Ovary (tissue), 9 donors: ENCODE results near the gene ACVR1. TPM values are rescaled to one million over a fixed set of nuclear protein-coding genes. Genes with fewer than 3 reads are reported as not detected.

Source experiments
- DNase-seq, 5 donors: peaks; one replicate each; pipeline ENCODE4 v3.0.0-alpha.2; 2019 to 2020
- H3K27ac ChIP-seq, 2 donors: fragments of 200-600 bp; one replicate each; pipeline versions ENCODE4 v1.5.1 to v1.8.0; 2019 to 2022
- H3K27me3 ChIP-seq: fragments of 200-600 bp; one replicate; pipeline ENCODE4 v1.8.0; 2022
- H3K36me3 ChIP-seq: fragments of 200-600 bp; sonication (generic); one replicate; pipeline ENCODE4 v1.5.1; 2019
- H3K4me1 ChIP-seq: one replicate; pipeline ENCODE4 v1.8.1; 2013; ENCODE audit warnings: mild to moderate bottlenecking, moderate library complexity; ENCODE audit not compliant: insufficient read depth
- H3K4me3 ChIP-seq: fragments of 200-600 bp; sonication (generic); one replicate; pipeline ENCODE4 v1.5.1; 2017
- H3K9me3 ChIP-seq, 2 donors: fragments of 200-600 bp in 1 of 2; sonication (generic) in 1 of 2; one replicate each; pipeline versions ENCODE4 v1.5.1 to v1.8.1; 2013 to 2019; ENCODE audit warnings: mild to moderate bottlenecking in 1 of 2, moderate library complexity in 1 of 2
- EP300 ChIP-seq: sonication (generic); formaldehyde crosslinking; IDR thresholded peaks from one replicate; pipeline ENCODE4 v1.6.1; 2017; ENCODE audit warnings: antibody characterized with exemption
- POLR2A ChIP-seq: fragments of 450-650 bp; IDR thresholded peaks from one replicate; pipeline ENCODE4 v1.6.1; 2017; ENCODE audit warnings: antibody characterized with exemption, mild to moderate bottlenecking, moderate library complexity
- WGBS, 3 donors: extraction: QIAGEN DNeasy Blood & Tissue Kit in 1 of 3; methylation state at CpG; one replicate each; pipeline versions ENCODE4 v1.1.5 to v1.1.7; 2013 to 2017; 5-methylcytosine and 5-hydroxymethylcytosine counted together
- intact Hi-C, 4 donors: fragments of 100-400 bp; cut with DNase I; formaldehyde crosslinking; loops; one replicate each; pipeline versions ENCODE4 v1.11.0 to v1.15.1; 2022 to 2023
- polyA plus RNA-seq, 2 donors: library from polyadenylated mRNA; stranded (reverse); fragments of 200-250 nt in 1 of 2; fragments of 350-450 nt in 1 of 2; fragmentation: Illumina TruSeq in 1 of 2; extraction: RNeasy Lipid Tissue Mini Kit (QIAGEN cat#74804) in 1 of 2; gene quantifications; one replicate each; pipeline ENCODE4 v1.2.3, GENCODE V29; 2013 to 2014
- total RNA-seq, 7 donors: library from RNA; depleted of rRNA in 2 of 7; stranded (reverse); fragments of >200 nt in 2 of 7; fragmentation: NEBNext Ultra II Directional in 3 of 7; extraction: Animal tissue kit (Norgen Biotek cat#: 25700) in 3 of 7; gene quantifications; one replicate each; pipeline versions ENCODE4 v1.1.0 to v1.2.4, GENCODE V29; 2016 to 2023
- TF ChIP-seq, protein P1 (sequence below), 3 donors: fragments of 450-650 bp in 2 of 3; fragments of 200-600 bp in 1 of 3; IDR thresholded peaks; one replicate each; pipeline versions ENCODE4 v1.5.1 to v1.8.0; 2016 to 2022; ENCODE audit warnings: antibody characterized with exemption in 3 of 3, mild to moderate bottlenecking in 1 of 3
- donor health status: DM: no; HTN: no; CAD: no; lungs with moderate emphysema.
- donor health status: DM: no; HTN: no; CAD: no.
- donor health status: Bipolar disorder and iron deficiency.
- donor health status: DM: yes; HTN: yes; CAD: no.
- donor health status: DM: no; HTN: no; CAD: no.
- donor health status: DM: yes; HTN: yes; CAD: no.

Gene ACVR1
- total and polyA plus RNA-seq, 9 donors = 23.4 to 51.2 (median 30.4) TPM

DNA sequence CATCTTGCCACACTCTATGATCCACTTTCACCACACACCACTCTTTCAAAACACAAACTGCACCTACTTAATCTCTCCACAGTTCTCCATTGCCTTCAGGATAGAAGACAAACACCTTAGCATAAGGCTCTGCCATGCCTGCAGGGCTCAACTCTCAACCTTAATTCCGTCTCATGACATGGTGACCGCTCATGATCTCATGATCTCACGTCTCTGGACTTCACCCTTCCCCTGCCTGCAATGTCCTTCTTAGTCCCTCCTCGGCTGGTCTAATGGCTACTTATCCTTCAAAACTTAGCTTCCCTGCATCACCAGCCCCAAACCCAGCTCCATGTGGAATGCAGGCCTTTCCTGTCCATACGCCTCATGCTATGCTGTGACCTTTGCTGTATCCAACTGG, 85.3 kb downstream of the ACVR1 start:
- TF ChIP-seq, protein P1, sequence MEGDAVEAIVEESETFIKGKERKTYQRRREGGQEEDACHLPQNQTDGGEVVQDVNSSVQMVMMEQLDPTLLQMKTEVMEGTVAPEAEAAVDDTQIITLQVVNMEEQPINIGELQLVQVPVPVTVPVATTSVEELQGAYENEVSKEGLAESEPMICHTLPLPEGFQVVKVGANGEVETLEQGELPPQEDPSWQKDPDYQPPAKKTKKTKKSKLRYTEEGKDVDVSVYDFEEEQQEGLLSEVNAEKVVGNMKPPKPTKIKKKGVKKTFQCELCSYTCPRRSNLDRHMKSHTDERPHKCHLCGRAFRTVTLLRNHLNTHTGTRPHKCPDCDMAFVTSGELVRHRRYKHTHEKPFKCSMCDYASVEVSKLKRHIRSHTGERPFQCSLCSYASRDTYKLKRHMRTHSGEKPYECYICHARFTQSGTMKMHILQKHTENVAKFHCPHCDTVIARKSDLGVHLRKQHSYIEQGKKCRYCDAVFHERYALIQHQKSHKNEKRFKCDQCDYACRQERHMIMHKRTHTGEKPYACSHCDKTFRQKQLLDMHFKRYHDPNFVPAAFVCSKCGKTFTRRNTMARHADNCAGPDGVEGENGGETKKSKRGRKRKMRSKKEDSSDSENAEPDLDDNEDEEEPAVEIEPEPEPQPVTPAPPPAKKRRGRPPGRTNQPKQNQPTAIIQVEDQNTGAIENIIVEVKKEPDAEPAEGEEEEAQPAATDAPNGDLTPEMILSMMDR (IDR thresholded peaks at IDR 0.05) = no peak
- TF ChIP-seq POLR2A = no peak
- no peak for TF ChIP-seq EP300
- Histone ChIP-seq H3K27me3 (no peaks in the 10 kb centered on the region), H3K4me3 (no peak overlapping the region), H3K27ac (no peak overlapping the region), H3K9me3 (no peaks in the 10 kb centered on the region), H3K4me1 (peaks cover 4% of the 10 kb centered on the region), H3K36me3 (no peaks in the 10 kb centered on the region)
- intact Hi-C loops = no loop called here
- no peak for DNase-seq
- 96 to 98% (median 97%) methylated on average over 5 of the region's 5 CpGs for WGBS, 3 donors

DNA sequence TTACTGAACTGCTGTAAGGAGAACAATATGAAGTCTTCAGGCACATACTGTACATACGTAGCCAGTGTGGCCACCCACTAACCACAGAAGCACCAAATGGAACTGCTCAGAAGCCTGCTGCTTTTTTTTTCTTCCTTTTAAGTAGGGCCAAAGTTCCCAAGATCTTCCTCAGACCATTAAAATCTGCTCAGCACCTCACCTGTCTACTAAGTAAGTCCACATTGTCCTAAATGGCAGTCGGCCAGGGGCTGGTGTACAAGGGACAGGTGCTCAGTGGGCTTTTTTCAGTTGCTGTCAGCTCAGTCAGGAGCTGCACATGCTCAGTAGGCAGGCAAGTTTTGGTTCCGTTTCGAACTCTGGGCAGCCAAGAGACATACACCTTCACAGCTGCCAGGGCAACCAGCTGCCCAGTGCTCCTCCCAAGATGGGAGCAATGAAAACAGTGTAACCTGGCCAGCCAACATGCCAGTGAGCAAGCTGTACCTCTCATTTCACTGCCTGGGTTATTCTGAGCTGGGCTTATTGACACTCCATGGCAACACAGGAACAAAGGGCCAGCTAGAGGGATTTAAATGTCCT, 86.1 kb downstream of the ACVR1 start:
- DNase-seq = no peak

DNA sequence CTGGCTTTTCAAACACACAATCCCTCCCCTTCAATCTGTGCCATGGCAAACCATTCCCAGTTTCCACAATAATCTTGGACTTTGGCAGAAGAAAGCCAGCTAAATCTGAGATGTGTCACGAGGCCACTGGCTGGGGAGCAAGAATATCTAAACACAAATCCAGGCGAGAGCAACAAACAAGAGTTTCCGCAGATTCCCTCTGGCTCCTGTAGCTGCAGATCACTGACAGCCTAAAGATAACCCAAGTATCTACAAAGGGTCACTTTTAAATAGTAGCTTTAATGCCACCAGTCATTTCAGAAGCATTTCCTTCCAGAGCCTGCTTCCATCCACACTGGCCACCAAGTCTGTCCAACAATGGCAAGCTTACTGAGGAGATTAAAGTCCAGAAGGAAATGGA, 86.9 kb downstream of the ACVR1 start:
- no peak overlapping the region for H3K4me3 ChIP-seq
- peaks cover 4% of the 10 kb centered on the region for H3K4me1 ChIP-seq
- WGBS, 3 donors = 65 to 75% (median 72%) methylated on average over 3 of the region's 3 CpGs
- H3K27ac ChIP-seq = no peak overlapping the region
- H3K27me3 ChIP-seq = no peaks in the 10 kb centered on the region
- H3K36me3 ChIP-seq = no peaks in the 10 kb centered on the region
- TF ChIP-seq EP300 (no peak), POLR2A (no peak)
- TF ChIP-seq, protein P1 (IDR thresholded peaks at IDR 0.05) = no peak
- H3K9me3 ChIP-seq = no peaks in the 10 kb centered on the region
- intact Hi-C loops = loop anchor here in 1 of 4 donors (10.0 kb wide), 1 partner anchor 216 kb away; no protein-coding TSS in a partner anchor
- no peak for DNase-seq

More for the DNA sequence above, 86.1 kb downstream of the ACVR1 start:
- intact Hi-C loops = loop anchor here in 1 of 4 donors (10.0 kb wide), 1 partner anchor 215 kb away; no protein-coding TSS in a partner anchor
- Histone ChIP-seq H3K27me3 (no peaks in the 10 kb centered on the region), H3K9me3 (no peaks in the 10 kb centered on the region), H3K4me3 (no peak overlapping the region), H3K36me3 (no peaks in the 10 kb centered on the region), H3K4me1 (peaks cover 4% of the 10 kb centered on the region), H3K27ac (no peak overlapping the region)
- TF ChIP-seq POLR2A (no peak), EP300 (no peak)
- TF ChIP-seq, protein P1 (IDR thresholded peaks at IDR 0.05) = no peak
- 58 to 74% (median 73%) methylated on average over 4 of the region's 4 CpGs for WGBS, 3 donors

DNA sequence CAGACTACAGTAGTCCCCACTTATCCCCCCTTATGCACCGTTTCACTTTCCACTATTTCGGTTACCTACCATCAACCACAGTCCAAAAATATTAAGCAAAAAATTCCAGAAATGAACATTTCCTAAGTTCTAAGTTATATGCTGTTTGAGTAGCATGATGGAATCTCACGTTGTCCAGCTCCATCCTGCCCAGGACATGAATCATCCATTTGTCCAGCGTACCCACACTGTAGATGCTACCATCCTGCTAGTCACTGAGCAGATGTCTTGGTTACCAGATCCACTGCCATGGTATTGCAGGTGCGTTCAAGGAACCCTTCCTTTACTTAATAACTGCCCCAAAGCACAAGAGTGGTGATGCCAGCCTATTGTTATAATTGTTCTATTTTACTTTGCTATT, 87.9 kb downstream of the ACVR1 start:
- Histone ChIP-seq H3K27me3 (no peaks in the 10 kb centered on the region), H3K4me3 (no peak overlapping the region), H3K9me3 (no peaks in the 10 kb centered on the region), H3K27ac (no peak overlapping the region), H3K4me1 (peaks cover 4% of the 10 kb centered on the region), H3K36me3 (no peaks in the 10 kb centered on the region)
- TF ChIP-seq, protein P1 (IDR thresholded peaks at IDR 0.05) = no peak
- no peak for TF ChIP-seq EP300
- TF ChIP-seq POLR2A = no peak
- 89 to 91% (median 90%) methylated on average over 5 of the region's 5 CpGs for WGBS, 3 donors
- intact Hi-C loops = loop anchor here in 1 of 4 donors (10.0 kb wide), 1 partner anchor 217 kb away; no protein-coding TSS in a partner anchor
- no peak for DNase-seq
